SKM-1 treated with dmso at 0.1 percent for 144 hours (cell line): ENCODE measurements around the gene UBE2H.
A peak's percentile ranks its signal among the peaks of the same experiment; 100 is the strongest.
"Not testable (repeated sequence)": the region's sequence is repeated elsewhere in the genome, so short reads cannot be mapped to it uniquely, and the experiment has no call there.

Source experiments
- DNase-seq: peaks from one replicate; lab custom pipeline; 2025; ENCODE audit not compliant: unreplicated experiment; lab: John Stamatoyannopoulos, UW

The UBE2H gene

GRCh38 chr7:129952653-129953560 is at the start of gene UBE2H:
UBE2H (minus strand) TSS chr7:129952960; CDS start chr7:129952555, 405 bp downstream.
- DNase-seq, result peak; percentile 82

- no peak for DNase-seq
Measured at GRCh38 chr7:129998446-129998845, 45.7 kb upstream of the UBE2H start.

- no peak for DNase-seq
Measured at GRCh38 chr7:129997285-129997684, 44.5 kb upstream of the UBE2H start.

GRCh38 chr7:129993275-129993674 is 40.5 kb upstream of the UBE2H start:
- DNase-seq, result no peak

GRCh38 chr7:129990403-129991192 is 37.8 kb upstream of the UBE2H start:
- DNase-seq, result no peak

GRCh38 chr7:129989466-129989865 is 36.7 kb upstream of the UBE2H start:
- no peak for DNase-seq

GRCh38 chr7:129986600-129986999 is 33.8 kb upstream of the UBE2H start:
- no peak for DNase-seq

- no peak for DNase-seq
Measured at GRCh38 chr7:129980667-129981066, 27.9 kb upstream of the UBE2H start.

- DNase-seq, result no peak
Measured at GRCh38 chr7:129975309-129975708, 22.5 kb upstream of the UBE2H start.

GRCh38 chr7:129970816-129971215 is 18.1 kb upstream of the UBE2H start:
- no peak for DNase-seq

- no peak for DNase-seq
Measured at GRCh38 chr7:129969881-129970446, 17.2 kb upstream of the UBE2H start.

- DNase-seq, result no peak
Measured at GRCh38 chr7:129968592-129969383, 16.0 kb upstream of the UBE2H start.

GRCh38 chr7:129960204-129960475 is 7.4 kb upstream of the UBE2H start:
- not testable (repeated sequence) for DNase-seq

- no peak for DNase-seq
Measured at GRCh38 chr7:129959471-129960203, 6.9 kb upstream of the UBE2H start.

GRCh38 chr7:129958643-129959470 is 6.1 kb upstream of the UBE2H start:
- DNase-seq, result no peak

GRCh38 chr7:129955993-129956543 is 3.3 kb upstream of the UBE2H start:
- no peak for DNase-seq

- DNase-seq, result peak; percentile 22
Measured at GRCh38 chr7:129952086-129952652, 591 bp downstream of the UBE2H start.

GRCh38 chr7:129951226-129952085 is 1.3 kb downstream of the UBE2H start:
- no peak for DNase-seq
